Sigmoid colon (tissue), 7 donors: ENCODE results near the gene ZDHHC5. TPM values are rescaled to one million over a fixed set of nuclear protein-coding genes. Genes with fewer than 3 reads are reported as not detected.
"Not testable (repeated sequence)": the region's sequence is repeated elsewhere in the genome, so short reads cannot be mapped to it uniquely, and the experiment has no call there.

Source experiments
- DNase-seq: peaks from one replicate; pipeline ENCODE4 v3.0.0-alpha.2; 2019
- H3K27ac ChIP-seq, 4 donors: fragments of 200-600 bp; sonication (generic); one replicate each; pipeline ENCODE4 v1.5.1; 2016 to 2019; ENCODE audit warnings: mild to moderate bottlenecking in 1 of 4
- H3K27me3 ChIP-seq, 3 donors: fragments of 200-600 bp; sonication (generic); one replicate each; pipeline ENCODE4 v1.5.1; 2019; ENCODE audit warnings: mild to moderate bottlenecking in 1 of 3
- H3K36me3 ChIP-seq, 4 donors: fragments of 200-600 bp; sonication (generic); one replicate each; pipeline ENCODE4 v1.5.1; 2016 to 2019
- H3K4me1 ChIP-seq, 4 donors: fragments of 200-600 bp; sonication (generic); one replicate each; pipeline ENCODE4 v1.5.1; 2017 to 2019
- H3K4me3 ChIP-seq, 4 donors: fragments of 200-600 bp; sonication (generic); one replicate each; pipeline ENCODE4 v1.5.1; 2017 to 2019; ENCODE audit warnings: mild to moderate bottlenecking in 2 of 4, moderate library complexity in 1 of 4
- H3K9me3 ChIP-seq, 4 donors: fragments of 200-600 bp in 3 of 4; sonication (generic) in 3 of 4; one replicate each; pipeline versions ENCODE4 v1.5.1 to v1.6.1; 2013 to 2019
- CTCF ChIP-seq, 4 experiments: fragments of 450-650 bp in 3 of 4; fragments of 200-600 bp in 1 of 4; IDR thresholded peaks; one replicate each; pipeline ENCODE4 v1.5.1; 2016 to 2019; ENCODE audit warnings: antibody characterized with exemption in 4 of 4, mild to moderate bottlenecking in 3 of 4, moderate library complexity in 2 of 4
- EP300 ChIP-seq, 4 donors: sonication (generic); formaldehyde crosslinking; IDR thresholded peaks; one replicate each; pipeline ENCODE4 v1.6.1; 2017; ENCODE audit warnings: antibody characterized with exemption in 4 of 4
- POLR2A ChIP-seq, 2 donors: fragments of 450-650 bp; IDR thresholded peaks; one replicate each; pipeline ENCODE4 v1.6.1; 2016; ENCODE audit warnings: antibody characterized with exemption in 2 of 2, mild to moderate bottlenecking in 2 of 2, moderate library complexity in 2 of 2
- POLR2AphosphoS5 ChIP-seq, 4 donors: sonication (generic); formaldehyde crosslinking; IDR thresholded peaks; one replicate each; pipeline ENCODE4 v1.6.1; 2017; ENCODE audit warnings: antibody characterized with exemption in 4 of 4
- WGBS, 2 donors: extraction: QIAGEN DNeasy Blood & Tissue Kit; methylation state at CpG; one replicate each; pipeline ENCODE4 v1.1.7; 2013; 5-methylcytosine and 5-hydroxymethylcytosine counted together
- intact Hi-C: fragments of 100-400 bp; cut with DNase I; formaldehyde crosslinking; loops from one replicate; pipeline ENCODE4 v1.15.1; 2023
- polyA plus RNA-seq, 3 donors: library from polyadenylated mRNA; stranded (reverse); fragments of 200-250 nt; gene quantifications; one replicate each; pipeline ENCODE4 v1.2.3, GENCODE V29; 2013
- total RNA-seq, 4 donors: library from RNA; depleted of rRNA; stranded (reverse); fragments of >200 nt; gene quantifications; one replicate each; pipeline ENCODE4 v1.1.0, GENCODE V29; 2016
- donor health status: healthy with polysubstance abuse.
- donor health status: Bipolar disorder and iron deficiency.
- donor health status: healthy.

Gene ZDHHC5
- total and polyA plus RNA-seq, 7 donors, result 13.6 to 42.5 (median 28.0) TPM

- Histone ChIP-seq H3K9me3 (no peaks in the 10 kb centered on the region), H3K4me1 (peaks cover 0 to 42% (median 36%) of the 10 kb centered on the region in 4 donors), H3K4me3 (peak within 1 kb of the TSS; percentile 96 to 98 (median 96)), H3K27ac (peak within 1 kb of the TSS; percentile 89 to 97 (median 92)), H3K27me3 (no peaks in the 10 kb centered on the region), H3K36me3 (peaks cover 0 to 8% (median 0%) of the 10 kb centered on the region in 4 donors)
- DNase-seq, result peak; percentile 83
- intact Hi-C loops, result loop anchor here (2.0 to 5.0 kb wide), 3 partner anchors 29 to 51 kb away; partner anchors contain the start of genes CTNND1, SELENOH and ZDHHC5
- WGBS, 2 donors, result 2 to 7% methylated on average over 51 of the region's 51 CpGs
- peak in 1 of 2 donors; percentile 19 for TF ChIP-seq POLR2A (IDR thresholded peaks at IDR 0.05)
- no peak for TF ChIP-seq EP300 (IDR thresholded peaks at IDR 0.05)
- peak in 3 of 4 donors; percentile 5 to 30 (median 11) for TF ChIP-seq POLR2AphosphoS5 (IDR thresholded peaks at IDR 0.05)
Observed at GRCh38 chr11:57711414-57712255, 43.7 kb downstream of the ZDHHC5 start, which contains the start of gene MED19. TSS of gene MED19 (minus strand) at chr11:57712215. CDS start at chr11:57712179, 36 bp downstream.

- intact Hi-C loops, result loop anchor here (2.0 to 5.0 kb wide), 3 partner anchors 28 to 50 kb away; partner anchors contain the start of genes CTNND1, SELENOH and ZDHHC5
- Histone ChIP-seq H3K4me1 (peaks cover 0 to 42% (median 36%) of the 10 kb centered on the region in 4 donors), H3K27me3 (no peaks in the 10 kb centered on the region), H3K9me3 (no peaks in the 10 kb centered on the region), H3K4me3 (peak within 1 kb of the TSS; percentile 96 to 98 (median 96)), H3K36me3 (peaks cover 0 to 5% (median 0%) of the 10 kb centered on the region in 4 donors), H3K27ac (peak within 1 kb of the TSS; percentile 89 to 97 (median 92))
- WGBS, 2 donors, result 0% methylated on average over 53 of the region's 53 CpGs
- no peak for TF ChIP-seq EP300 (IDR thresholded peaks at IDR 0.05)
- TF ChIP-seq POLR2AphosphoS5 (IDR thresholded peaks at IDR 0.05), result peak; percentile 56 to 86 (median 70)
- no peak for TF ChIP-seq CTCF (IDR thresholded peaks at IDR 0.05)
- peak; percentile 23 to 34 for TF ChIP-seq POLR2A (IDR thresholded peaks at IDR 0.05)
- DNase-seq, result peak; percentile 97
Observed at GRCh38 chr11:57712256-57713150, 44.6 kb downstream of the ZDHHC5 start, which contains the start of gene TMX2. TSS of gene TMX2 (plus strand) at chr11:57712593. CDS start at chr11:57712619, 26 bp downstream.

- intact Hi-C loops, result loop anchor here (2.0 to 5.0 kb wide), 3 partner anchors 27 to 48 kb away; partner anchors contain the start of genes CTNND1, SELENOH and ZDHHC5
Observed at GRCh38 chr11:57713835-57714234, 45.9 kb downstream of the ZDHHC5 start.

GRCh38 chr11:57716726-57717125, 48.8 kb downstream of the ZDHHC5 start:
- 96 to 97% methylated on average over 33 of the region's 34 CpGs for WGBS, 2 donors
- DNase-seq, H3K27me3 ChIP-seq, H3K4me3 ChIP-seq, H3K9me3 ChIP-seq, H3K27ac ChIP-seq, intact Hi-C loops: not testable (repeated sequence)
- peaks cover 0 to 19% (median 0%) of the 10 kb centered on the region in 4 donors for H3K36me3 ChIP-seq
- H3K4me1 ChIP-seq, result peaks cover 0 to 24% (median 23%) of the 10 kb centered on the region in 4 donors

More at GRCh38 chr11:57713835-57714234, 45.9 kb downstream of the ZDHHC5 start:
- Histone ChIP-seq H3K9me3 (no peaks in the 10 kb centered on the region), H3K27me3 (no peaks in the 10 kb centered on the region), H3K4me1 (peaks cover 0 to 42% (median 36%) of the 10 kb centered on the region in 4 donors), H3K36me3 (peaks cover 0 to 8% (median 0%) of the 10 kb centered on the region in 4 donors), H3K4me3 (peak overlapping the region in 2 of 4 donors; percentile 96 to 98), H3K27ac (no peak overlapping the region)
- WGBS, 2 donors, result 93 to 95% methylated on average over 2 of the region's 2 CpGs
- no peak for DNase-seq
- no peak for TF ChIP-seq EP300 (IDR thresholded peaks at IDR 0.05)
- TF ChIP-seq POLR2A (IDR thresholded peaks at IDR 0.05), result no peak
- no peak for TF ChIP-seq POLR2AphosphoS5 (IDR thresholded peaks at IDR 0.05)
- TF ChIP-seq CTCF (IDR thresholded peaks at IDR 0.05), result no peak

GRCh38 chr11:57727185-57727584, 59.3 kb downstream of the ZDHHC5 start:
- no peak for DNase-seq
- H3K4me3 ChIP-seq, result no peak overlapping the region
- H3K36me3 ChIP-seq, result peaks cover 0 to 3% (median 0%) of the 10 kb centered on the region in 4 donors
- WGBS, 2 donors, result 71 to 76% methylated on average over 2 of the region's 2 CpGs
- no peak overlapping the region for H3K27ac ChIP-seq
- H3K27me3 ChIP-seq, result no peaks in the 10 kb centered on the region
- H3K9me3 ChIP-seq, result no peaks in the 10 kb centered on the region
- TF ChIP-seq EP300 (IDR thresholded peaks at IDR 0.05) (no peak), POLR2A (IDR thresholded peaks at IDR 0.05) (no peak), POLR2AphosphoS5 (IDR thresholded peaks at IDR 0.05) (no peak)
- H3K4me1 ChIP-seq, result no peaks in the 10 kb centered on the region
- intact Hi-C loops, result no loop called here
